GM18505 (cell line): ENCODE measurements around the gene HOXC5.

Experiments
- ATAC-seq: cut with Tn5 transposase; IDR thresholded peaks from one replicate; pipeline ENCODE4 v1.9.1; 2021; ENCODE audit not compliant: unreplicated experiment
- POLR2A ChIP-seq: IDR thresholded peaks from 4 replicates; pipeline ENCODE4 v1.6.1; 2011; ENCODE audit warnings: borderline replicate concordance; ENCODE audit not compliant: insufficient read depth, insufficient read length; ENCODE audit errors: extremely low read depth

HOXC5 gene

GRCh38 chr12:53999559-54000115 lies 33.2 kb upstream of the HOXC5 start:
- ATAC-seq = no peak

GRCh38 chr12:54000116-54001114 lies 32.4 kb upstream of the HOXC5 start, which contains the start of gene HOXC9:
HOXC9 (plus strand) TSS chr12:54000161; CDS start chr12:54000189, 28 bp downstream.
- ATAC-seq = no peak

More at GRCh38 chr12:53999559-54000115, 33.2 kb upstream of the HOXC5 start:
- TF ChIP-seq POLR2A = no peak

GRCh38 chr12:54001283-54002187 lies 31.3 kb upstream of the HOXC5 start:
- no peak for TF ChIP-seq POLR2A
- ATAC-seq = no peak

More at GRCh38 chr12:54000116-54001114, 32.4 kb upstream of the HOXC5 start, which contains the start of gene HOXC9:
- TF ChIP-seq POLR2A = no peak

- ATAC-seq = no peak
- no peak for TF ChIP-seq POLR2A
These were observed 30.5 kb upstream of the HOXC5 start for GRCh38 chr12:54002278-54002914.

- no peak for TF ChIP-seq POLR2A
- ATAC-seq = no peak
These were observed 29.9 kb upstream of the HOXC5 start for GRCh38 chr12:54002915-54003389.

- TF ChIP-seq POLR2A = no peak
- no peak for ATAC-seq
These were observed 29.2 kb upstream of the HOXC5 start for GRCh38 chr12:54003625-54004024.

- TF ChIP-seq POLR2A = no peak
- no peak for ATAC-seq
These were observed 28.6 kb upstream of the HOXC5 start for GRCh38 chr12:54004063-54004840.

GRCh38 chr12:54004841-54005530 lies 27.9 kb upstream of the HOXC5 start:
- ATAC-seq = no peak
- no peak for TF ChIP-seq POLR2A

GRCh38 chr12:54005531-54005852 lies 27.4 kb upstream of the HOXC5 start:
- no peak for ATAC-seq
- TF ChIP-seq POLR2A = no peak

- no peak for TF ChIP-seq POLR2A
- peak; percentile 64 for ATAC-seq
These were observed 26.8 kb upstream of the HOXC5 start for GRCh38 chr12:54005853-54006558.
